Esophagus mucosa (tissue), 1 donor: ENCODE results near the gene SDK1. TPM values are rescaled to one million over a fixed set of nuclear protein-coding genes. Genes with fewer than 3 reads are reported as not detected.

Source experiments
- ATAC-seq: fragments of 200-7000 bp; cut with Tn5 transposase; one replicate; pipeline ENCODE4 v1.9.1; 2020
- total RNA-seq: library from RNA; stranded (reverse); gene quantifications from one replicate; pipeline ENCODE4 v1.2.4, GENCODE V29; 2023
- donor health status: DM: yes; HTN: yes; CAD: no.

Gene SDK1
- total RNA-seq, 1 donor from 2014 or later: 1.0 TPM

DNA sequence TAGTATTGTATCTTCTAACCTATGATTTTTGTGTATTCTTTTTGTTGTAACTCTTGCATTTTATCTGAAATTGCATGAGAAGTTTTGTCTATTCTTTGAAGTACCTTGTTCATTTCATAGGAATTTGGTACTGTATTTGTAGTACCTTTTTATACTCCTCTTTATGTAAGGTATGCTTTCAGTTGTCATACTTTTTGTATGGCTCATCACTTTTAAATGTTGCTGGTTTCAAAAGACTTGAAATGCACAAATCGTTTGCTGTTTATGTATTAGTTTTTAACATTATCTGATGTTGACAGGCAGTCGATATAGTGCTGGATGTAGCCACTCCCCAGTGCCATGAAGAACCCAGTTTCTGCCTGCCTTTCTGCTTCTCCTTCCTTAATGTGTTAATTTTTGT lies 158.1 kb downstream of the SDK1 start:
- no peak for ATAC-seq

DNA sequence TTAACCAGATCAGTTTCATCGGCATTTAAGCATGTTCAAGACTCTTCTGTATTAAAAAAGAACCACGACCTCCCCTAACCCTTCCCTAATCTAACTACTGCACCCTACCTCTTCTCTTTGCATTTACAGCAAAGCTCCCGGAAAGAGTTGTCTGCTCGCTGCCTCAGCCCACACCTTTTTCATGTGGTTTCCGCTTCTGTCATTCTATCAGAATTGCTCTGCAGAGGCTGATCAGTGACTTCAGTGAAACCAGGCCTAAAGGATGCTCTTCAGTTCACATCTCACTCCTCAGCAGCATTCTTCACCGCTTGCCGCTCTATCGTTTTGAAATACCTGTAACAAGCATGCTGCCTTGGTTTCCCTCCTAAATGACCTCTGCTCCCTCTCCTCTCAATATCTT lies 160.9 kb downstream of the SDK1 start:
- no peak for ATAC-seq

DNA sequence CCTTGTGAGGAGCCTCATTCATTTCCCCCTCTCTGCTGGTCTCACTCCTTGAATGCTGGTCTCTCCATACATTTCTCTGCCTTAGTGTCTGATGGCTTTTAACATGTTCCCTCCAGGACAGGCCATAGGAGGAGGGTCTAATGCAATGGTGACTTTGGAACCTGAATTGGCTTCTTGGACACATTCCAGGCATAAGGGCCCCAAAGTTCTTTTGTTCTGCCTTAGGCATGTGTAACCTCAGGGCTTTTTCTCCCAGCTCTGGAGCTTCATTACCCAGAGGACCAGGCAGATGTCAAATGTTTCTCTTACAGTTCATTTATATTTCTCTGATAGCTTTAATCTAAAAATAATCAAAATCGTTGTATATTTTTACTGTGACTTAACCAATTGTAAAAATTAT lies 162.6 kb downstream of the SDK1 start:
- no peak for ATAC-seq

DNA sequence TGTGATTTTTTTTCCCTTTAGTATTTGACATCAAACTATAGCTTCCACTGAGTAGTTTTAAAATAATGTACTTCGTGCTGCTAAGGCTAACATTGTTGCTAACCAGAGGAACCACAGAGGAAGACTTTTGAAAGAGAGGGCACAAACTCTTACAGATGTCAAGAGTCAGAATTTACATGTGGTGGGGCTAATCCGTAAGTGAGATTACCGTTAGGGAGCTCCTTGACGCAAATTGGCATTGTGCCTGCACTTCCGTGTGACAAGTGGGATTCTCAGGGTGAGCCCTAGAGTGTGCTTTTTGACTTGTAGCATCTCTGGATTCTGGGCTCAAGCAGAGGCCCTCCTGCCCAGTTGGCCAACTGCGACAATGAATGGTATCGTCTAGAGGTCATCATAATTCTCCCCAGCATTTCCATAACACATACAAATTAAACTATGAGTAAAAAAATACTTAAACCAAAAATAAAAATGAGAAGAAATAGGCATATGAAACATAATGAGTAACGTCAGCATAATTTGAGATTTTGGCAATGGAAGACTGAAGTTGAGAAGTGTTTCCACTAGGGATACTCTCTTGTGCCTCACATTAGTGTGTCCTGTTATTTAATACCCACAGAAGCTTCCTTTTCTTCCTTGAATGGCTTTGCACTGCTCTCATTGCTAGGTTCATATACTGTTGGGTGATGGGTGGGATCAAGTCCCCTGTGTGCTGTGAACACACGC lies 164.0 kb downstream of the SDK1 start:
- ATAC-seq: no peak

DNA sequence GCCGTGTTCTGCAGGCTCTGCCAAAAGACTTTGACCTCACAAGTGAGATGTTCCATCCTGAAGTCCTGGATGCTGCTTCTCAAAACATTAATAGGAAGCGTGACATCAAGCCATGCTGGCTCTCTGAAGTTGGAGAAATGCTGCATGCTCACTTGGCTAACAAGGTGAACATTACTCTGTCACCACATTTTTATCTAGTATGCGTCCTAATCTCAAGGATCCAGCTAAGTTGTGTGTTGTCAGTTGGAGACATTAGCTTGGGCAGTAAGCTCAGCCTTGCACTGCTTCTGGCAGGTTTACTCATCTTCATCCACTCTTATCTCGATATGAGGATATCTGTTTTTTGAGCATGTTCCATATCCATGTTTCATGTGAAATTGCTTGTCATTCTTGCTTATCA lies 165.2 kb downstream of the SDK1 start:
- no peak for ATAC-seq

DNA sequence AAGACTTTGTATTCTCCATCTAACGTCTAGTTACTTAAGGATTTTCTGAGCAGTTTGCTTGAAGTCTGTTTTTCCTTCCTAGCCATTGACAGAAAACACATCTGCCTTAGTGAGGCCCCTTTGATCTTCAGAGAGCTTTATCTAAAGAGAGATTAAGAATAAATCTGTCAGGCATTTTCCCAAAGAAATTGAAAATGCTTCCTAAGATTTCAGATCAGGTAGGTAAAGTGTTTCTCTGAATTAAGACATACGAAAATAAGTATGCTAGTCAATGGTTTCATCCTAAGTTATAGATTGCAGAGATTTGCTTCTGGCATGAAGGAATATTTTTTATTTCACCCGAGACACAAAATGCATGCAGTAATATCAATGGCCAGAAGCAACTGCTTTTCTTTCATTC lies 168.6 kb downstream of the SDK1 start:
- no peak for ATAC-seq

DNA sequence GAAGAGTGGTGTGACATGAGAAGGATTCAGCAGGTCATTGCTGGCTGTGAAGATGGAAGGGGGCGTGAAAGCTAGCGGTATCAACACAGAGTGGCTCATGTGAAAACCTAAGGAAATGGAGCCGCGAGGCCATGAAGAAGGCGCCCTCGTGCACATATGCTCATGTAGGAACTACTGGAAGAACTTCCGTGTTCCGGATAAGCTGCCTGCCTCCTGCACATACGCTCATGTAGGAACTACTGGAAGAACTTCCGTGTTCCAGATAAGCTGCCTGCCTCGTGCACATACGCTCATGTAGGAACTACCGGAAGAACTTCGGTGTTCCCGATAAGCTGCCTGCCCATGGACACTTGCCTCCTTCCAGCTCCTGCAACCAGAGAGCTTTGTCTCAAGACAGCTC lies 179.1 kb downstream of the SDK1 start:
- ATAC-seq: no peak

DNA sequence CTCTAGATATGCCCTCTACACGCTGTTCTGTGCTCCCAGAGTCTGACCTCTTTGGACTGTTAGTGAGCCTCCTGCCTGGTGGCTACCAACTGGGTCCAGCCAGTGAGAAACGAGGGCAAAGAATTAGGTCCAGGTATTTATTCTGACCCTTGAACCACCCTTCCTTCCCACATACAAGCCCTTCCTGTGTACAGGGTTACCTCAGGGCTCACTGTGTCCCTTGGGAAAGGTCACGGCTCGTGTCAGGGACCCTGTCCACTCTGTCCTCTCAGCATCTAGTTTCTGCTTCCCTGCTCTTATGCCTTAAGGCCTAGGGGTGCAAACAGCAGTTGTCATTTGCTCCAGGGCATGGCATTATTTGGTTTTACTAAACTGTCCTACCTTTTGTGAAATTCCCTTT lies 180.4 kb downstream of the SDK1 start:
- no peak for ATAC-seq

DNA sequence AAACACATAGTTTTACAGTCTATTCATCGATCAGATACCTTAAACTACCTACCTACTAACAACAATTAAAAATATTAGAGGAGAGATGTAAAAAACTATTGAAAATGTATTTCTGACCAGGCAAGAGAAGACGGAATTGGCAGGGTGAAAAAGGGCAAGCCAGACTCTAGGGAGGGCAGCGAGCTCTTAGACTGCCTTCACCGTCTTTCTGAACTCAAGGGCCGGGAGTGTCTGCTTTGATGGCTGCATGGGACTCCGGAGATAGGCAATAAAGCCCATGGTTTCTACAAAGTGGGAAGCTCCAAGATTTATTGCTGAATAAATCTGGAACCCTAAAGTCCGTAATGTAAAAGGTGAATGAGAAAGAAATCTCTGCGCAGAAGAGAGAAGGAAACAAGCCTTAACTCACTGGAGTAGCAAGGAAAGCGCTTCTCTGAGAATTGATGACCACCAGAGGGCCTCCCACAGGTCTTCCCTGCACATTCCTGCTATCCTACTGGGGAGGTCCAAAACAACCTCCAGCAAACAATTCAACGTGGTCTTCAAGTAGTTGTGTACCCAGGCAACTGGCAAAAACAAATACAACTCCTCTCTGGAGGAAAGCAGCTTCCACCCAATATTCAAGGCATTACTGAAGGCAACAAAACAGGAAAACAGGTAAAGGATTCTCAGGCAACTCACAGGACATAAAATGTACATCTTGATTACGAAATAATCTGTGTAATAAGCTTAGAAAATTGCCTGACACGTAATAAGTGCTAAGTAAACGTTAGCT lies 181.3 kb downstream of the SDK1 start:
- ATAC-seq: no peak

DNA sequence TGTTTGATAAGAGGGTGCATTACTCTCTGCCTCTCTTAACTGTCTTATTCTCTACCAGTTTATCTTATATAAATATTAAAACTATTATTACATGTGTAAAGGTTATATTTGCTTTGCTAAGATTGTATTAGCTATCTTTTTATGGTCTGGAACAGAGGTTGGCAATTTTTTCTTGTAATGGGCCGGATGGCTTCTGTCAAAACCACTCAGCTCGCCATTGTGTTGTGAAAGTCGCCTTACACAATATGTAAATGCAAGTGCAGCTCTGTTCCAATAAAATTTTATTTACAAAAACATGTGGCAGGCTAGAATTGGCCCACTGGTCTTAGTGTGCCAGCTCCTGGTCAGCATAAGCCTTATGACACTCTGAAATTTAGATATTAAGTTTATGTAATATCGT lies 185.8 kb downstream of the SDK1 start:
- no peak for ATAC-seq

DNA sequence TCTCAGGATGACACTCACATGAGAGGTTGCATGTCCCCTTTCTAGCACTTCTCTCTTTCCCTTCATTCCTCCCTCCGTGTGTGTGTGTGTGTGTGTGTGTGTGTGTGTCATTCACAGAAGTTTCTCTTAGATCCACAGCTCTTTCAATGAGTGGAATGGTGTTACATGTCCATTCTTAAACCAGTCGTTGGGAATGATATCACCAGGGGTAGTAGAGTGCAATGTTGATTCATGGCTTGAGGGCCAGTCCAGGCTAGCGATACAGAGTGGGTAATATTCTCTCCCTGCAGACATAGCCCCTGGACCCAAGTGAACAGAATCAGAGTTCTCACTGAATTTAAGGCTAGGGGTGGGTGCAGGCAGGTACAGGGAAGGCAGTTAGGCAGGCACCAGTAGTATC lies 187.8 kb downstream of the SDK1 start:
- ATAC-seq: no peak

DNA sequence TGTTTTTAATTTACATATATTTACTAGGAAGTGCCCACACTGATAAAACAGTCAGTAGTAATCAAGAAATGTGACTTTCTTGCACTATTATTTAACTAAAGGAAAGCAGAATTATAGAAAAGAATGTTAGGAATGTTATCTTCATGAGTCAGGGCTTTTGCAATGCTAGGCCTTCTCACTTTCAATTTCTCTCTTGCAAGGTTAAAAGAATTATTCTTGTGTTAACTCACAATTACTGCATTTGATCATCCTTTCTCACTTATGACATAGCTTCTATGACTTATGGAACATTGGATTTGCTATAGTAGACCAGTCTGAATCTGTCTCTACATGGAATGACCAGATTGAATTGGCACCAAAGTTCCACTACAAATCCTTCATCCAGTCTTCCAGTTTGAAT lies 192.4 kb downstream of the SDK1 start:
- ATAC-seq: no peak

DNA sequence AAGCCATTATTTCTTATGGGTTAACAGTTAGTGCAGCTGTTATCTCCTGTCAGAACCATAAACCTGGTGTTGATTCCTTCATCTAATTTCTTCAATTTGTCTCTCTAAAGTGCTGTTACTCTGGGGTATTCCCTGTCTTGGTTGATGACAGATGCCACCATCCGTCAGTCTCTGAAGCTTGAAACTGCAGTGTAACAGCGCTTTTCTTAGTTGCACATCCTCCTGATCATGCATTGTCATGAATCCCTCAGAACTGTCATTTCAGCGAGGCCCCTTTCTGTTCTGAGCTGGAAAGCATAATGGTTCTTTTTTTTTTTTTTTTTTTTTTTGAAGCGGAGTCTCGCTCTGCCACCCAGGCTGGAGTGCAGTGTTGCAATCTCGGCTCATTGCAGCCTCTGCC lies 193.9 kb downstream of the SDK1 start:
- ATAC-seq: no peak

DNA sequence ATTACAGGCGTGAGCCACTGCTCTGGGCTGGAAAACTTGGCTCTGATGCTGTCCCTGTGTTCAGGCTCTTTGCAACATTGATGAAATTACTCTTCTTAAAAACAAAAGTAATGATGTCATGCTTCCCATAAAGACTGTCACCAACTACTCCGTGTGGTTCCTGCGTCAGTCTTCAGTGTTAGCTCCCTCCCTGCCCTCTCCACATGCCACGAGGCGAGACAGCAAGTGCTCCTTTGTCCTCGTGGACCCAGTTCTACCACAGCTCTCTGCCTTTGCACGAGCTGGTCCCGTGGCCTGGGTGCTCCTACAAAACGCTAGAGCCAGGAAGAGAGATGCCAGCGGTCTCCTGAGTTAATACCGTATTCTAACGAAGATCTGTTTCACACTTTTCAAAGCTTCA lies 194.5 kb downstream of the SDK1 start:
- ATAC-seq: no peak

DNA sequence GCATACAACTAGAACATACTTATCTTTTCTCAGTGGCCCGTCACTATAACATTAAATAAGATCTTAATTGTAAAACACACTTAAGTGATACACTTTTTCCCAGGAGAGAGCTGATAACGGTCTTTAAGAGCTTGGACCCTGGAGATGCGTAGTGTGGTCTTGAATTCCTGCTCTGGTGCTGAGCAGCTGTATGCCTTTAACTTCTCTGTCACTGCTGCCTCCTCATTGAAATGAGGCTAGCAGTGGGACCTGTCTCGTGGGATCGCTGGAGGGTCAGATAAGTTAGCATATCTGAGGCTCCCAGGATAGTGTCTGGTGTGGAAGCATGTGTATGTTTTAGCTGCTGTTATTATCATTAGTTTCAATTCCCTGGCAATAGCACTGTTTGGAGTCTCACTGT lies 194.9 kb downstream of the SDK1 start:
- ATAC-seq: no peak

DNA sequence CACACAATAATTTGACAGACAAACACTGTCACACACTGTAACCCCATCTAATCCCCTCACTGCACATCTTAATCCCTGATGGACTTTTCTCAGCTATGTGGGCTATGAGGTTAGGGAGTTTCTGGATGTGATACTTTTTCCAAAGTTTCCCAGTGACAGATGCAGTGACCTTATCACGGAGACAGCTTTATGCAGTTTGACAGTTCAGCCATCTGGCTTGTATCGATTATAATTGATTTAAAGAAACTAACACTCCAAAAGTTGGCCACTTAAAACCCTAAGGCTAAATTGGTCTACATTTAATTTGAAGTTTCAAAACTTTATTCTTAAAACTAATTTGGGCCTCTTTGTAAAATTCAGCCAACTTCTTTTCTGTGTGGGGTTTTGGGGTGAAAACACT lies 196.7 kb downstream of the SDK1 start:
- ATAC-seq: no peak

DNA sequence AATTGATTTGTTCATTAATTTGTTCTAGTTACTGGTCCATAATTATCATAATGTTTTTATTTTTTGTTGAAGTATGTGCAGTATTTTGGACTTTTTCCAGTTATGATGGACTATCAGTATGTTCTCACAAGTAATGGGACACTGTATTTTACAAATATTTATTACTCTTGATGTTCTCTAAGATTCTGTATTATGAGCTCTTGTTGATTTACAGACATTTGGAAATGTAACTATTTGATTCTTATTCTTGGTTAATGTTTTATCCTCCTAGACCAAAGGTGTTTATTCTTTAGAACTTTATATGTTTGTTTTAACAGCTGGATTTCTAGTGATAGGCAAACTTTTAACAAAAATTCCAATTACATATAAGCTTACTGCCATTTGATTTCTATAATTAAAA lies 200.6 kb downstream of the SDK1 start:
- no peak for ATAC-seq

DNA sequence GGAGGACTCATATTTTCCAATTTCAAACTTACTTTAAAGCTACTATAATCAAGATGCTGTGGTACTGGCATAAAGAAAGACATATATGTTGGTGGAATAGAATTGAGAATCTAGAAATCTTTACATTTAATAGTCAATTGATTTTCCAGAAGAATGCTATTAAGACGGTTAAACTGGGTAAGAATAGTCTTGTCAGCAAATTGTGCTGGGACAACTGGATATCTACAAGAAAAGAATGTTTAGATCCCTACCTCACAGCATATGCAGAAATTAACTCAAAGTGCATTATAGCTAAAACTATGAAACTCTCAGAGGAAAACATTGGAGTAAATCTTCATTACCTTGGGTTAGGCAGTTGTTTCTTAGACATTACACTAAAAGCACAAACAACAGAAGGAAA lies 203.3 kb downstream of the SDK1 start:
- ATAC-seq: no peak

DNA sequence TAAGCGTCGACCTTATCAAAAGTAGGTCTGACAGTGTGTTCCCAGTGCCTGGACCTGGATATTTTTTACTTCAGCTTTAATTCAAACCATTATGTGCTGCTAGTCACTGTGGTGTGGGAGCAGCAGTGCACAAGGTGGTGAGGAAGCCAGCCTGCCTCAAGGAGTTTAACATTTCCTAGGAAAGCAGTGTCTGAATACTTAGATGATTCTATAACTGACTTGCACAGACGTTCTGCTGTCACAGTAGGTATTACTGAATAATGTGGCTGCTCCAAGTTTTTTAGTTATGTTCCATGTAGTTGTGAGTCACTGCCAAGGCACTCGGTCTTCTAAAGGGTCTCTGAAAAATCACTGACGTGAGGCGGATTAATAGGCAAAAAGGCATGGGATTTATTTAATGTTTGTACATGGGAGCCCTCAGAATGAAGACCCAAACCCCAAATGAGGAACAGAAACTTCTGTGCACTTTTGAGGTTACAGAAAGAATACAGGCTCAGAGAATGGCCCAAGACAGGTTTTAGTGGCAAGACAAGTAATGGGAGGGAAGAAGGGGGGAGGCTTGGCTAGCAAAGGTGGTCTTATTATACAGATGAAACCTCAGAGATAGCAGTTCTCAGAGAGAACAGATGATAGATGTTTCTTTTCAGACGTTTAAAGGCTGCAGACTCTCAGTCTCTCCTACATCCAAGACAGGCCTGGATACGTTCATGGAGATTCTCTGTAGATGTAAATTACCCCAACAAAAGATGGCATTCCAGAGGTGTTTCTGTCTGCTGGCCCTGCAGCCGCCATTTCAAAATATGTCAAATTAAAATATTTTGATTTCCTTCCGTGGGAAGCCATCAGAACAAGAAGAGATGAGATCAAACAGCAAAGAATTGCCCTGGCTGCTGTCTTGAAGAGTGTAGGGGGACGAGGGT lies 209.3 kb downstream of the SDK1 start:
- ATAC-seq: no peak

DNA sequence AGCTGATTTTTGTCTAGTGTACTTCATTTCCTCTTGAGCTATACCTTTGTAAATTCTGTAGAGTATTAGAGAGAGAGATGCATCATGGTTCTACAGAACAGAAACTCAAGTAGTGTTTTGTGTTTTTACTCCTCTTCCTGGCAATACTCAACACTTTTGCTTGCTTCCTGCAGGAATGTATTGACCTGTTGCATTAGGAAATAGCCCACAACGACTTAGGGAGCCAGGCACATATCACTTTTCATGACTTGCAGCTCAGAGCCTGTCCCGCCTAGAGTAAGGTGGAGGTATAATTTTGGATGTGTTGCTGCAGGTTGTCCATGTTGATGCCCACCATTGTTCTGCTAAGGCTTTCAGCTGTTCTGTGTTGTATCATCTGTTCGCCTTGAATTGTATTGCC lies 216.3 kb downstream of the SDK1 start:
- no peak for ATAC-seq

DNA sequence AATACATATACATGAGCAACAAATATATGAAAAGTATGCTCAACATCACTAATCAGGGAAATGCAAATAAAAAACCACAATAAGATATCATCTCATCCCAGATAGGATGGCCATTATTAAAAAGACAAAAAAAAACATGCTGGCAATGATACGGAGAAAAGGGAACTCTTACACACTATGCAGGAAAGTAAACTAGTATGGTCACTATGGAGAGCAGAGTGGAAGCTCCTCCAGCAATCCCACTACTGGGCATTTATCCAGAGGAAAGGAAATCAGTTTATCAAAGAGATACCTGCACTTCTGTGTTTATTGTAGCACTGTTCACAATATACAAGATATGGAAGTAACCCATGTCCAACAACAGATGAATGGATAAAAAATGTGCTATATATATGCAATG lies 217.5 kb downstream of the SDK1 start:
- ATAC-seq: no peak

DNA sequence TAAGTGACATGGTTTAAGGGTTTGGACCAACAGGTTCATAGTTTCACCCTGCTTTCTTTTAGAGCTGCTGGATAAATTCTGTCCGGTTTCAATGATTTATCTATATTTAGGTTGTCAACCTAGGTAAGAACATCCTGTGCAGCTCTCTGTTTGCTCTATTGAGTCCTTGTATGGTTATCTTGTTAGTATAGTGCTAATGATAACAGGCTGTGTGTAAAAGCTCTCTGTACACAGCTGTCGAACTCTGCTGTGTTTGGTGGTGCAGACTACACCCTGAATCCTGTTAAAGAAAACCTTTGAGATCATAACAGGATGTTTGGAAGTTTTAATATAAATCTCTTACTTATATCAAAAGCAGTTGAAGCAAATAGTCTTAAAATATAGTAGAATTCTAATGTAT lies 219.2 kb downstream of the SDK1 start:
- ATAC-seq: no peak

DNA sequence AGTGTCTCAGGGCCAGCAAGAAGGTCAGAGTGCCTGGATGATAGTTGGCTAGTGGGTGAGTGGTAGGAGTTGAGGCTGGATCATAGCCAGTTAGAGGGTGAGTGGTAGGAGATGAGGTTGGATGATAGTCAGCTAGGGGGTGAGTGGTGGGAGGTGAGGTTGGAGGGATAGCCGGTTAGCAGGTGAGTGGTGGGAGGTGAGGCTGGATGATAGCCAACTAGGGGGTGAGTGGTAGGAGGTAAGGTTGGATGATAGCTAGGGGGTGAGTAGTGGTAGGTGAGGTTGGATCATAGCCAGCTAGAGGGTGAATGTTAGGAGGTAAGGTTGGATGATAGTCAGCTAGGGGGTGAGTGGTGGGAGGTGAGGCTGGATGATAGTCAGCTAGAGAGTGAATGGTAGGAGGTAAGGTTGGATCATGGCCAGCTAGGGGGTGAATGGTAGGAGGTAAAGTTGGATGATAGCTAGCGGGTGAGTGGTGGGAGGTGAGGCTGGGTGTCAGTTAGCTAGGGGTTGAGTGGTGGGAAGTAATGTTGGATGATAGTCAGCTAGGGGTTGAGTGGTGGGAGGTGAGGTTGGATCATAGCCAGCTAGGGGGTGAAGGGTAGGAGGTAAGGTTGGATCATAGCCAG lies 226.6 kb downstream of the SDK1 start:
- no peak for ATAC-seq
